HepG2 (cell line): ENCODE results near the gene RBM12. TPM values are rescaled to one million over a fixed set of nuclear protein-coding genes. Genes with fewer than 3 reads are reported as not detected.
A peak's percentile ranks its signal among the peaks of the same experiment; 100 is the strongest.

ENCODE experiments used
- CEBPB ChIP-seq: IDR thresholded peaks from 2 replicates; pipeline ENCODE4 v1.6.1; 2011; ENCODE audit warnings: low read depth, low read length, improper control_type of control experiment, borderline replicate concordance
- DPF2 ChIP-seq: sonication (generic); formaldehyde crosslinking; IDR thresholded peaks from 2 replicates; pipeline ENCODE4 v1.4.0; 2020; ENCODE audit warnings: mild to moderate bottlenecking, low read depth, missing genetic modification reagents, borderline replicate concordance
- EED ChIP-seq: sonication (generic); formaldehyde crosslinking; IDR thresholded peaks from 2 replicates; pipeline ENCODE4 v1.5.0; 2020; ENCODE audit warnings: mild to moderate bottlenecking, missing genetic modification reagents
- ELF1 ChIP-seq: sonication (generic); formaldehyde crosslinking; IDR thresholded peaks from 2 replicates; pipeline ENCODE4 v1.4.0; 2020; ENCODE audit warnings: missing genetic modification reagents
- KAT7 ChIP-seq: IDR thresholded peaks from 2 replicates; pipeline ENCODE4 v1.6.1; 2018; ENCODE audit warnings: borderline replicate concordance, missing compliant biosample characterization
- KLF6 ChIP-seq: IDR thresholded peaks from 2 replicates; pipeline ENCODE4 v1.8.0; 2016; ENCODE audit warnings: missing biosample characterization, missing genetic modification reagents
- MIXL1 ChIP-seq: IDR thresholded peaks from 2 replicates; pipeline ENCODE4 v1.6.1; 2016
- NCOA2 ChIP-seq: sonication (generic); formaldehyde crosslinking; IDR thresholded peaks from 2 replicates; pipeline ENCODE4 v1.8.0; 2022; ENCODE audit warnings: inconsistent platforms
- TAF15 ChIP-seq: fragments of 200-400 bp; formaldehyde crosslinking; IDR thresholded peaks from one replicate; pipeline ENCODE4 v1.6.1; 2018; ENCODE audit warnings: mild to moderate bottlenecking, low read depth, low read length; ENCODE audit not compliant: poor library complexity, severe bottlenecking
- TRIM22 ChIP-seq: fragments of 450-650 bp; IDR thresholded peaks from 2 replicates; pipeline ENCODE4 v1.6.1; 2017
- XRCC5 ChIP-seq: fragments of 200-400 bp; formaldehyde crosslinking; optimal IDR thresholded peaks from 2 replicates; pipeline ENCODE3; 2017; ENCODE audit warnings: mild to moderate bottlenecking, low read length
- ZBTB2 ChIP-seq: sonication (generic); formaldehyde crosslinking; IDR thresholded peaks from 2 replicates; pipeline ENCODE4 v1.8.0; 2022; ENCODE audit warnings: low read depth, missing genetic modification reagents
- ZIK1 ChIP-seq: sonication (generic); formaldehyde crosslinking; IDR thresholded peaks from 2 replicates; pipeline ENCODE4 v1.5.0; 2020; ENCODE audit warnings: mild to moderate bottlenecking, low read depth, missing genetic modification reagents, borderline replicate concordance
- ZNF253 ChIP-seq: sonication (generic); formaldehyde crosslinking; IDR thresholded peaks from 2 replicates; pipeline ENCODE4 v1.8.0; 2022; ENCODE audit warnings: mild to moderate bottlenecking, missing genetic modification reagents, borderline replicate concordance
- ZNF296 ChIP-seq: sonication (generic); formaldehyde crosslinking; conservative IDR thresholded peaks from 2 replicates; pipeline ENCODE4 v1.5.0; 2020; ENCODE audit warnings: mild to moderate bottlenecking, missing genetic modification reagents
- ZNF737 ChIP-seq: sonication (generic); formaldehyde crosslinking; IDR thresholded peaks from 2 replicates; pipeline ENCODE4 v1.5.0; 2020; ENCODE audit warnings: missing genetic modification reagents, mild to moderate bottlenecking, borderline replicate concordance
- ZNF768 ChIP-seq: sonication (generic); formaldehyde crosslinking; IDR thresholded peaks from 2 replicates; pipeline ENCODE4 v1.4.0; 2020; ENCODE audit warnings: missing genetic modification reagents
- polyA plus RNA-seq, 8 experiments: library from polyadenylated mRNA; depleted of rRNA in 3 of 8; stranded (reverse) in 7 of 8; unstranded in 1 of 8; fragments of >200 nt; fragmentation: Illumina TruSeq in 4 of 8; extraction: Trizol in 4 of 8; gene quantifications; 2 replicates each; pipeline versions ENCODE4 v1.2.1 to v1.2.3, GENCODE V29; 2011 to 2016; ENCODE audit warnings: low read depth in 4 of 8, missing spikeins in 1 of 8, mixed read lengths in 1 of 8; ENCODE audit not compliant: insufficient read depth in 1 of 8
- total RNA-seq, 5 experiments: library from RNA; depleted of rRNA; stranded (reverse); fragments of >200 nt; fragmentation: Illumina TruSeq; extraction: Trizol; gene quantifications; 2 replicates each; pipeline ENCODE4 v1.2.3, GENCODE V29; 2016; ENCODE audit warnings: low read depth in 1 of 5
- TF ChIP-seq, protein P1 (sequence below): sonication (generic); formaldehyde crosslinking; IDR thresholded peaks from 2 replicates; pipeline ENCODE4 v1.5.1; 2020; ENCODE audit warnings: mild to moderate bottlenecking, moderate library complexity, missing genetic modification reagents
- TF ChIP-seq, protein P2 (sequence below): sonication (generic); formaldehyde crosslinking; IDR thresholded peaks from 2 replicates; pipeline ENCODE4 v1.5.0; 2020; ENCODE audit warnings: mild to moderate bottlenecking, low read depth, missing genetic modification reagents, borderline replicate concordance
- TF ChIP-seq, protein P3 (sequence below): sonication (generic); formaldehyde crosslinking; IDR thresholded peaks from 2 replicates; pipeline ENCODE4; 2020; ENCODE audit warnings: missing genetic modification reagents, mild to moderate bottlenecking, borderline replicate concordance

The RBM12 gene
- total and polyA plus RNA-seq, 2 of the 13 experiments (the other 11 are each of a cell fraction or from before 2014, with no cell fraction given) = 97.9 to 104 TPM

- peak; percentile 41 for TF ChIP-seq DPF2 (CRISPR knock-in tag)
- peak; percentile 97 for TF ChIP-seq TAF15
- TF ChIP-seq ZNF768 (CRISPR knock-in tag) = peak; percentile 69
- TF ChIP-seq, protein P1, sequence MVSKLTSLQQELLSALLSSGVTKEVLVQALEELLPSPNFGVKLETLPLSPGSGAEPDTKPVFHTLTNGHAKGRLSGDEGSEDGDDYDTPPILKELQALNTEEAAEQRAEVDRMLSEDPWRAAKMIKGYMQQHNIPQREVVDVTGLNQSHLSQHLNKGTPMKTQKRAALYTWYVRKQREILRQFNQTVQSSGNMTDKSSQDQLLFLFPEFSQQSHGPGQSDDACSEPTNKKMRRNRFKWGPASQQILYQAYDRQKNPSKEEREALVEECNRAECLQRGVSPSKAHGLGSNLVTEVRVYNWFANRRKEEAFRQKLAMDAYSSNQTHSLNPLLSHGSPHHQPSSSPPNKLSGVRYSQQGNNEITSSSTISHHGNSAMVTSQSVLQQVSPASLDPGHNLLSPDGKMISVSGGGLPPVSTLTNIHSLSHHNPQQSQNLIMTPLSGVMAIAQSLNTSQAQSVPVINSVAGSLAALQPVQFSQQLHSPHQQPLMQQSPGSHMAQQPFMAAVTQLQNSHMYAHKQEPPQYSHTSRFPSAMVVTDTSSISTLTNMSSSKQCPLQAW (CRISPR knock-in tag) = peak; percentile 88
- 0 out of 2 replicates have a peak, but pooled peaks have one; percentile 42 for TF ChIP-seq KLF6 (CRISPR knock-in tag)
- TF ChIP-seq CEBPB = no peak
- TF ChIP-seq EED (CRISPR knock-in tag) = peak; percentile 64; the same call in 1 of the 2 replicates
- no peak for TF ChIP-seq ZNF296 (CRISPR knock-in tag)
- no peak for TF ChIP-seq ELF1 (CRISPR knock-in tag)
- TF ChIP-seq, protein P2, sequence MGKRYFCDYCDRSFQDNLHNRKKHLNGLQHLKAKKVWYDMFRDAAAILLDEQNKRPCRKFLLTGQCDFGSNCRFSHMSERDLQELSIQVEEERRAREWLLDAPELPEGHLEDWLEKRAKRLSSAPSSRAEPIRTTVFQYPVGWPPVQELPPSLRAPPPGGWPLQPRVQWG (CRISPR knock-in tag) = no peak
- peak; percentile 77 for TF ChIP-seq MIXL1 (CRISPR knock-in tag)
- TF ChIP-seq NCOA2 = 0 out of 2 replicates have a peak, but pooled peaks have one; percentile 16
- no peak for TF ChIP-seq ZNF737 (CRISPR knock-in tag)
- no peak for TF ChIP-seq ZIK1 (CRISPR knock-in tag)
- TF ChIP-seq, protein P3, sequence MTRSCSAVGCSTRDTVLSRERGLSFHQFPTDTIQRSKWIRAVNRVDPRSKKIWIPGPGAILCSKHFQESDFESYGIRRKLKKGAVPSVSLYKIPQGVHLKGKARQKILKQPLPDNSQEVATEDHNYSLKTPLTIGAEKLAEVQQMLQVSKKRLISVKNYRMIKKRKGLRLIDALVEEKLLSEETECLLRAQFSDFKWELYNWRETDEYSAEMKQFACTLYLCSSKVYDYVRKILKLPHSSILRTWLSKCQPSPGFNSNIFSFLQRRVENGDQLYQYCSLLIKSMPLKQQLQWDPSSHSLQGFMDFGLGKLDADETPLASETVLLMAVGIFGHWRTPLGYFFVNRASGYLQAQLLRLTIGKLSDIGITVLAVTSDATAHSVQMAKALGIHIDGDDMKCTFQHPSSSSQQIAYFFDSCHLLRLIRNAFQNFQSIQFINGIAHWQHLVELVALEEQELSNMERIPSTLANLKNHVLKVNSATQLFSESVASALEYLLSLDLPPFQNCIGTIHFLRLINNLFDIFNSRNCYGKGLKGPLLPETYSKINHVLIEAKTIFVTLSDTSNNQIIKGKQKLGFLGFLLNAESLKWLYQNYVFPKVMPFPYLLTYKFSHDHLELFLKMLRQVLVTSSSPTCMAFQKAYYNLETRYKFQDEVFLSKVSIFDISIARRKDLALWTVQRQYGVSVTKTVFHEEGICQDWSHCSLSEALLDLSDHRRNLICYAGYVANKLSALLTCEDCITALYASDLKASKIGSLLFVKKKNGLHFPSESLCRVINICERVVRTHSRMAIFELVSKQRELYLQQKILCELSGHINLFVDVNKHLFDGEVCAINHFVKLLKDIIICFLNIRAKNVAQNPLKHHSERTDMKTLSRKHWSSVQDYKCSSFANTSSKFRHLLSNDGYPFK (CRISPR knock-in tag) = 0 out of 2 replicates have a peak, but pooled peaks have one; percentile 27
- TF ChIP-seq ZNF253 (CRISPR knock-in tag) = no peak
- TF ChIP-seq TRIM22 = no peak
- 0 out of 2 replicates have a peak, but pooled peaks have one; percentile 2 for TF ChIP-seq ZBTB2
- peak; percentile 65 for TF ChIP-seq XRCC5
- TF ChIP-seq KAT7 (CRISPR knock-in tag) = peak; percentile 96
These were observed 48.0 kb downstream of the RBM12 start (continued) for GRCh38 chr20:35616465-35617396.
